Keratinocyte (primary cell): Measurements from ENCODE around the gene MRPL34.

Source experiments
- EZH2 ChIP-seq: IDR thresholded peaks from one replicate; pipeline ENCODE4 v1.6.1; 2012; ENCODE audit warnings: inconsistent platforms, mild to moderate bottlenecking, low read length, moderate library complexity
- TF ChIP-seq, protein P1 (sequence below), 3 experiments: IDR thresholded peaks in 1 of 3; conservative IDR thresholded peaks in 1 of 3; optimal IDR thresholded peaks in 1 of 3; 2 replicates in 2 of 3; 3 replicates in 1 of 3; pipeline versions ENCODE3 to v1.5.1; 2011; ENCODE audit warnings: low read length in 3 of 3, mild to moderate bottlenecking in 3 of 3, moderate library complexity in 2 of 3, control low read depth in 1 of 3, inconsistent platforms in 1 of 3; ENCODE audit not compliant: insufficient read depth in 2 of 3; ENCODE audit errors: extremely low read depth in 1 of 3

DNA sequence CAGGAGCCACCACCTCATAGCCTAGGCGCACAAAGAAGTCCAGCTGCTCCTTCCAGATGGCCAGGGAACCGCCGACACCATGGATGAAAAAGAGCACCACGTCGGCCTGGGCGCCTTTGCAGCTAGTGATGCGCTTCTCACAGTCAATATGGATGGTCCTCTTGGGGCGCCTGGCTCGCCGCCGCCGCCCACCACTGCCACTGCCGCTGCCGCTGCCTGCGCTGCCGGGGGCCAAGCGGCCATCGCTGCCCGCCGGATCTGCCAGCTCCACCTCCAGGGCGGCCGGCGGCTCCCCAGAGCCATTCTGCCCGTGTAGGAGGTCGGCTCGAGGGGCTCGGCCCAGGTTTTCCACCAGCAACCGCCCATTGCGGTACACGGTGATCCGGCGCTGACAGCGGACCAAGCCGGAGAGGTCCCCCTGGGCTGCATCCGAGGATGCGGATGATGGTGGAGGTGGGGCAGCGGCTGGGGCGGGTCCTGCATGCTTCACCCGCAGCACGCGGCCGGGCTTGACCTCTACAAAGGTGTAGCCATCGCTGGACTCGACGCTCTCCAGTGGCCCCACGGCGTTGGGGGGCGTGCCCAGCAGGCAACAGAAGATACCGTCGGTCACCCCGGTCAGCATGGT, 4.6 kb upstream of the MRPL34 start:
- TF ChIP-seq EZH2, result no peak
- TF ChIP-seq, protein P1, sequence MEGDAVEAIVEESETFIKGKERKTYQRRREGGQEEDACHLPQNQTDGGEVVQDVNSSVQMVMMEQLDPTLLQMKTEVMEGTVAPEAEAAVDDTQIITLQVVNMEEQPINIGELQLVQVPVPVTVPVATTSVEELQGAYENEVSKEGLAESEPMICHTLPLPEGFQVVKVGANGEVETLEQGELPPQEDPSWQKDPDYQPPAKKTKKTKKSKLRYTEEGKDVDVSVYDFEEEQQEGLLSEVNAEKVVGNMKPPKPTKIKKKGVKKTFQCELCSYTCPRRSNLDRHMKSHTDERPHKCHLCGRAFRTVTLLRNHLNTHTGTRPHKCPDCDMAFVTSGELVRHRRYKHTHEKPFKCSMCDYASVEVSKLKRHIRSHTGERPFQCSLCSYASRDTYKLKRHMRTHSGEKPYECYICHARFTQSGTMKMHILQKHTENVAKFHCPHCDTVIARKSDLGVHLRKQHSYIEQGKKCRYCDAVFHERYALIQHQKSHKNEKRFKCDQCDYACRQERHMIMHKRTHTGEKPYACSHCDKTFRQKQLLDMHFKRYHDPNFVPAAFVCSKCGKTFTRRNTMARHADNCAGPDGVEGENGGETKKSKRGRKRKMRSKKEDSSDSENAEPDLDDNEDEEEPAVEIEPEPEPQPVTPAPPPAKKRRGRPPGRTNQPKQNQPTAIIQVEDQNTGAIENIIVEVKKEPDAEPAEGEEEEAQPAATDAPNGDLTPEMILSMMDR (optimal IDR thresholded peaks at IDR 0.05 in 1 of 3, IDR thresholded peaks at IDR 0.05 in 1 of 3, conservative IDR thresholded peaks at IDR 0.05 in 1 of 3; ENCODE audit: extremely low read depth in 1 of 3, insufficient read depth in 2 of 3, low read length in 3 of 3), result no peak
